ENCODE measurements around the gene NR2C2AP. TPM values are rescaled to one million over a fixed set of nuclear protein-coding genes. Genes with fewer than 3 reads are reported as not detected.

The NR2C2AP gene
- total RNA-seq, 1 donor from 2014 or later, result 12.9 TPM

DNA sequence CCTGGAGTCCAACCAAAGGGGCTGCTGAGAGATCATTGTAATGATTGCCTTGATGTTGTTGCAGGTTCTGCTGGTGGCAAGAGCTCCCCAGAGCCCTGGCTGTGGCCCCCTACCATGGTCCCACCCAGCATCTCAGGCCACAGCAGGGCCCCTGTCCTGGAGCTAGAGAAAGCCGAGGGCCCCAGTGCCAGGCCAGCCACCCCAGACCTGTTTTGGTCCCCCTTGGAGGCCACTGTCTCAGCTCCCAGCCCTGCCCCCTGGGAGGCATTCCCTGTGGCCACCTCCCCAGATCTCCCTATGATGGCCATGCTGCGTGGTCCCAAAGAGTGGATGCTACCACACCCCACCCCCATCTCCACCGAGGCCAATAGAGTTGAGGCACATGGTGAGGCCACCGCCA is 24.0 kb upstream of the NR2C2AP start:
- ATAC-seq, result no peak
- Histone ChIP-seq H3K27me3 (ENCODE audit: low read depth) (peaks cover 45% of the 10 kb centered on the region), H3K4me1 (peaks cover 10% of the 10 kb centered on the region), H3K4me3 (no peak overlapping the region), H3K27ac (no peak overlapping the region), H3K36me3 (no peaks in the 10 kb centered on the region), H3K9me3 (no peaks in the 10 kb centered on the region)
- intact Hi-C loops (cut with DNase I), result no loop called here
- TF ChIP-seq, protein P1, sequence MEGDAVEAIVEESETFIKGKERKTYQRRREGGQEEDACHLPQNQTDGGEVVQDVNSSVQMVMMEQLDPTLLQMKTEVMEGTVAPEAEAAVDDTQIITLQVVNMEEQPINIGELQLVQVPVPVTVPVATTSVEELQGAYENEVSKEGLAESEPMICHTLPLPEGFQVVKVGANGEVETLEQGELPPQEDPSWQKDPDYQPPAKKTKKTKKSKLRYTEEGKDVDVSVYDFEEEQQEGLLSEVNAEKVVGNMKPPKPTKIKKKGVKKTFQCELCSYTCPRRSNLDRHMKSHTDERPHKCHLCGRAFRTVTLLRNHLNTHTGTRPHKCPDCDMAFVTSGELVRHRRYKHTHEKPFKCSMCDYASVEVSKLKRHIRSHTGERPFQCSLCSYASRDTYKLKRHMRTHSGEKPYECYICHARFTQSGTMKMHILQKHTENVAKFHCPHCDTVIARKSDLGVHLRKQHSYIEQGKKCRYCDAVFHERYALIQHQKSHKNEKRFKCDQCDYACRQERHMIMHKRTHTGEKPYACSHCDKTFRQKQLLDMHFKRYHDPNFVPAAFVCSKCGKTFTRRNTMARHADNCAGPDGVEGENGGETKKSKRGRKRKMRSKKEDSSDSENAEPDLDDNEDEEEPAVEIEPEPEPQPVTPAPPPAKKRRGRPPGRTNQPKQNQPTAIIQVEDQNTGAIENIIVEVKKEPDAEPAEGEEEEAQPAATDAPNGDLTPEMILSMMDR (IDR thresholded peaks at IDR 0.05), result no peak
- no peak for DNase-seq

DNA sequence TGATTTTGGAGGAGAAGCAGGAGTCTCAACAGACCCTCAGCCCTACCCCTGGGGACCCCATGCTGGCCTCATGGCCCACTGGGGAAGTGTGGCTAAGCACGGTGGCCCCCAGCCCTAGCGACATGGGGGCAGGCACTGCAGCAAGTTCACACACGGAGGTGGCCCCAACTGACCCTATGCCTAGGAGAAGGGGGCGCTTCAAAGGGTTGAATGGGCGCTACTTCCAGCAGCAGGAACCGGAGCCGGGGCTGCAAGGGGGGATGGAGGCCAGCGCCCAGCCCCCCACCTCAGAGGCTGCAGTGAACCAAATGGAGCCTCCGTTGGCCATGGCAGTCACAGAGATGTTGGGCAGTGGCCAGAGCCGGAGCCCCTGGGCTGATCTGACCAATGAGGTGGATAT is 23.4 kb upstream of the NR2C2AP start:
- ATAC-seq (no peak), DNase-seq (no peak)
- Histone ChIP-seq H3K27me3 (ENCODE audit: low read depth) (peaks cover 45% of the 10 kb centered on the region), H3K36me3 (no peaks in the 10 kb centered on the region), H3K9me3 (no peaks in the 10 kb centered on the region), H3K4me3 (no peak overlapping the region), H3K4me1 (peaks cover 10% of the 10 kb centered on the region), H3K27ac (no peak overlapping the region)
- intact Hi-C loops (cut with DNase I), result no loop called here
- TF ChIP-seq, protein P1 (IDR thresholded peaks at IDR 0.05), result no peak

DNA sequence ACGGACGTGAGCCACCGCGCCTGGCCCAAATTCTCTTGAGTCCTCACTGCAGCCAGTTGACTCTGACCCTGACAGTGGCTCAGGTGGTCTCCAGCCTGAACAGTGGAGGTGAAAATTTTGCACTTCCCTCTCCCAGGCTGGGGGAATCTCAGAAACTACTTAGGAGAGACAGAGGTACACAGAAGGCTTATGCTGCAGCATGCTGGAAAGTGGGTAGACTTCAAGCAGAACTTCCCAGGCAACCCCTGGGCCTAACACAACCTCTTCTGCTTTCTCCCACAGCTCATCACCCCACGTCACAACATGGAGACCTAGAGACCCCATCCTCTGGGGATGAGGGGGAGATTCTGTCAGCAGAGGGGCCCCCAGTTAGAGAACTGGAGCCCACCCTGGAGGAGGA is 23.0 kb upstream of the NR2C2AP start:
- ATAC-seq, result no peak
- TF ChIP-seq, protein P1 (IDR thresholded peaks at IDR 0.05), result no peak
- Histone ChIP-seq H3K4me1 (peaks cover 10% of the 10 kb centered on the region), H3K4me3 (no peak overlapping the region), H3K36me3 (no peaks in the 10 kb centered on the region), H3K9me3 (no peaks in the 10 kb centered on the region), H3K27me3 (ENCODE audit: low read depth) (peaks cover 45% of the 10 kb centered on the region), H3K27ac (no peak overlapping the region)
- no peak for DNase-seq
- intact Hi-C loops (cut with DNase I), result no loop called here

DNA sequence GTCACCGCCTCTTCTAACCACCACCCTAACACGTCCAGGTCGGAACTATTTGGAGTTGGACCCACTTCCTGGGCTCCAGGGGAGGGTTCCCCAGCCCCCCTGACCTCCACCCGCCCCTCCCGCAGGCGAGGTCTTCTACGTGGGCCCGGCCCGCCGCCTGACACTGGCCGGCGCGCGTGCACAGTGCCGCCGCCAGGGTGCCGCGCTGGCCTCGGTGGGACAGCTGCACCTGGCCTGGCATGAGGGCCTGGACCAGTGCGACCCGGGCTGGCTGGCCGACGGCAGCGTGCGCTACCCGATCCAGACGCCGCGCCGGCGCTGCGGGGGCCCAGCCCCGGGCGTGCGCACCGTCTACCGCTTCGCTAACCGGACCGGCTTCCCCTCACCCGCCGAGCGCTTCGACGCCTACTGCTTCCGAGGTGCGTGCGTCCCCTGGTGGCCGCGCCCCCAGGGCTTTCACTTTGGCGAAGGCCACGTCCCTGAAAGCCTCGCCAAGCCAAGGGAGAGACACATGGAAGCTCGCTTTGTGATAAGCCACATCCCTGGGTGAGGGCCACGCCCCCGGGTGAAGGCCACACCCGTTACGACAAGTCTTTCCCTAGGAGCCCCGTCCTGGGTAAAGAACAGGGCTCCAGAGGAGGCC is 21.8 kb upstream of the NR2C2AP start:
- no peaks in the 10 kb centered on the region for H3K9me3 ChIP-seq
- TF ChIP-seq, protein P1 (IDR thresholded peaks at IDR 0.05), result peak; percentile 75
- peaks cover 45% of the 10 kb centered on the region for H3K27me3 ChIP-seq (ENCODE audit: low read depth)
- intact Hi-C loops (cut with DNase I), result no loop called here
- no peak overlapping the region for H3K27ac ChIP-seq
- peak; percentile 87 to 90 for ATAC-seq
- H3K4me1 ChIP-seq, result peaks cover 10% of the 10 kb centered on the region
- peak overlapping the region; percentile 55 for H3K4me3 ChIP-seq
- peak; percentile 87 for DNase-seq
- no peaks in the 10 kb centered on the region for H3K36me3 ChIP-seq

DNA sequence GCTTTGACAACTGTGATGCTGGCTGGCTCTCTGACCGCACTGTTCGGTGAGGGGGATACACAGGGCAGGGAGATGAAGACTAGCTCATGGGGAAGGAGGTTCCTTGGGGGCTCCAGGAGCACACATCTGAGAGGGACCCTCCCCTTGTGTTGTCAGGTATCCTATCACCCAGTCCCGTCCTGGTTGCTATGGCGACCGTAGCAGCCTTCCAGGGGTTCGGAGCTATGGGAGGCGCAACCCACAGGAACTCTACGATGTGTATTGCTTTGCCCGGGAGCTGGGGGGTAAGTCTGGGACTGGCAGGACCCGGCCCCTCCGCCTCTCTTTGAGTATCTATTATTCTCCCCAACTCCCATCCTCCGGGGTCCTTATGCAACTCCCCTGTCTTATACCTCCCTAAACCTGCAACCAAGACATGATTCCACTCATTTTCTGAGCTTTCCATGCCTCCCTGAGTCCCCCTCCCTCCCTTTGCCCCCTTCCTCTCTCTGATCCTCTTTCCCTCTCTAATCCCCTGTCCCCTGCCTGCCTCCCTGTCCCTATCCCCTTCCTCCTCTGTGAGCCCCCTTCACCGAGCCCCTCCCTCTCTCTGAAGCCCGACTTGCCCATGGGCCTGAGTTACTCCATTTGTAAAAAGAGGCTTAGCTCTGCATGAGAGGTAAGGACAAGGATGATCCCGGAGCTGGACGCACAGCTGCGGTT is 21.1 kb upstream of the NR2C2AP start:
- Histone ChIP-seq H3K9me3 (no peaks in the 10 kb centered on the region), H3K4me3 (peak overlapping the region; percentile 55), H3K4me1 (peaks cover 10% of the 10 kb centered on the region), H3K27ac (no peak overlapping the region), H3K27me3 (ENCODE audit: low read depth) (peaks cover 45% of the 10 kb centered on the region), H3K36me3 (no peaks in the 10 kb centered on the region)
- DNase-seq (no peak), ATAC-seq (no peak)
- TF ChIP-seq, protein P1 (IDR thresholded peaks at IDR 0.05), result no peak
- intact Hi-C loops (cut with DNase I), result no loop called here
